WTC11 (cell line): ENCODE data around the gene BLID. TPM values are rescaled to one million over a fixed set of nuclear protein-coding genes. Genes with fewer than 3 reads are reported as not detected.

ENCODE experiments used
- ELF4 ChIP-seq: sonication (generic); formaldehyde crosslinking; IDR thresholded peaks from 2 replicates; pipeline ENCODE4 v1.8.1; 2022; ENCODE audit warnings: low read depth, mild to moderate bottlenecking, moderate library complexity, missing genetic modification reagents
- ETV6 ChIP-seq: sonication (generic); formaldehyde crosslinking; IDR thresholded peaks from 2 replicates; pipeline ENCODE4 v1.8.1; 2022; ENCODE audit warnings: mild to moderate bottlenecking, missing genetic modification reagents
- GRHL2 ChIP-seq: fragments of 250-450 bp; sonication (Bioruptor Pico); IDR thresholded peaks from 2 replicates; pipeline ENCODE4 v1.8.0; 2022; ENCODE audit warnings: mild to moderate bottlenecking, moderate library complexity; ENCODE audit not compliant: insufficient replicate concordance, severe bottlenecking
- JUN ChIP-seq: sonication (generic); formaldehyde crosslinking; IDR thresholded peaks from 2 replicates; pipeline ENCODE4 v1.8.0; 2023; ENCODE audit warnings: mild to moderate bottlenecking, missing genetic modification reagents
- NFE2L1 ChIP-seq: sonication (generic); formaldehyde crosslinking; IDR thresholded peaks from 2 replicates; pipeline ENCODE4 v1.8.1; 2023; ENCODE audit warnings: missing genetic modification reagents
- NR2C2 ChIP-seq: sonication (generic); formaldehyde crosslinking; IDR thresholded peaks from 2 replicates; pipeline ENCODE4 v1.8.0; 2022; ENCODE audit warnings: mild to moderate bottlenecking, missing genetic modification reagents
- PRDM15 ChIP-seq: sonication (generic); formaldehyde crosslinking; IDR thresholded peaks from 2 replicates; pipeline ENCODE4 v1.8.0; 2022; ENCODE audit warnings: missing genetic modification reagents
- RORB ChIP-seq: fragments of 250-450 bp; sonication (Bioruptor Pico); IDR thresholded peaks from 2 replicates; pipeline ENCODE4 v1.9.0; 2021; ENCODE audit warnings: mild to moderate bottlenecking
- TEAD1 ChIP-seq: sonication (generic); formaldehyde crosslinking; IDR thresholded peaks from 2 replicates; pipeline ENCODE4 v1.8.0; 2022; ENCODE audit warnings: mild to moderate bottlenecking, missing genetic modification reagents
- TP53 ChIP-seq: sonication (generic); formaldehyde crosslinking; IDR thresholded peaks from 2 replicates; pipeline ENCODE4 v1.8.1; 2023; ENCODE audit warnings: mild to moderate bottlenecking, missing genetic modification reagents
- total RNA-seq: library from RNA; stranded (reverse); gene quantifications from 3 replicates; pipeline ENCODE4 v1.2.3, GENCODE V29; 2021
- TF ChIP-seq, protein P1 (sequence below): fragments of 250-450 bp; sonication (Bioruptor Pico); IDR thresholded peaks from 2 replicates; pipeline ENCODE4 v2.1.2; 2022; ENCODE audit warnings: mild to moderate bottlenecking, moderate library complexity
- TF ChIP-seq, protein P2 (sequence below): fragments of 250-450 bp; sonication (Bioruptor Pico); IDR thresholded peaks from 2 replicates; pipeline ENCODE4 v1.9.0; 2021; ENCODE audit warnings: mild to moderate bottlenecking, borderline replicate concordance
- TF ChIP-seq, protein P3 (sequence below): sonication (generic); formaldehyde crosslinking; IDR thresholded peaks from 2 replicates; pipeline ENCODE4 v1.8.0; 2023; ENCODE audit warnings: mild to moderate bottlenecking, missing genetic modification reagents
- TF ChIP-seq, protein P4 (sequence below): sonication (generic); formaldehyde crosslinking; IDR thresholded peaks from 2 replicates; pipeline ENCODE4 v1.8.1; 2022; ENCODE audit warnings: low read depth, mild to moderate bottlenecking, moderate library complexity, missing genetic modification reagents, borderline replicate concordance

The BLID gene
- total RNA-seq, 1 experiment from 2014 or later = not detected

DNA sequence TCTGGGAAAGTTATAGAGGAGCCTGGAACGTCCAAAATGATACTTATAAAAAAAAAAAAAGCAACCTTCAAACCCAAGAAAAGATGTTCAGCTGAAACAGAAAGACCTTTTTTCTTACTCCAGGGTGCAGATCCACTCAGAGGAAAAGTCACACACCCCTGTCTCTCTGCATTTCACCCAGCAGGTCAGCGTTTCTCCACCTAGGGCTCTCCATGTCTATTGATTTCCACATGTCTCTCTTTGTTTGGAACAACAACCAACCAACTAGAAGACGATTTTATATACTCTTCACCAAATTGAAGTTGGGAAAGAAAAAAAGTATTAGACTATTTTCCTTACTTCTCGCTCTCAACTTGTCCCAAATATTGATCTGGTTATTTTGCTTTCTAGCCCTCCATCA lies 42.2 kb upstream of the BLID start (continued):
- TF ChIP-seq, protein P1, sequence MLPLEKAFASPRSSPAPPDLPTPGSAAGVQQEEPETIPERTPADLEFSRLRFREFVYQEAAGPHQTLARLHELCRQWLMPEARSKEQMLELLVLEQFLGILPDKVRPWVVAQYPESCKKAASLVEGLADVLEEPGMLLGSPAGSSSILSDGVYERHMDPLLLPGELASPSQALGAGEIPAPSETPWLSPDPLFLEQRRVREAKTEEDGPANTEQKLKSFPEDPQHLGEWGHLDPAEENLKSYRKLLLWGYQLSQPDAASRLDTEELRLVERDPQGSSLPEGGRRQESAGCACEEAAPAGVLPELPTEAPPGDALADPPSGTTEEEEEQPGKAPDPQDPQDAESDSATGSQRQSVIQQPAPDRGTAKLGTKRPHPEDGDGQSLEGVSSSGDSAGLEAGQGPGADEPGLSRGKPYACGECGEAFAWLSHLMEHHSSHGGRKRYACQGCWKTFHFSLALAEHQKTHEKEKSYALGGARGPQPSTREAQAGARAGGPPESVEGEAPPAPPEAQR (CRISPR knock-in tag) = no peak
- no peak for TF ChIP-seq ELF4 (CRISPR knock-in tag)
- no peak for TF ChIP-seq JUN (CRISPR knock-in tag)
- TF ChIP-seq, protein P2, sequence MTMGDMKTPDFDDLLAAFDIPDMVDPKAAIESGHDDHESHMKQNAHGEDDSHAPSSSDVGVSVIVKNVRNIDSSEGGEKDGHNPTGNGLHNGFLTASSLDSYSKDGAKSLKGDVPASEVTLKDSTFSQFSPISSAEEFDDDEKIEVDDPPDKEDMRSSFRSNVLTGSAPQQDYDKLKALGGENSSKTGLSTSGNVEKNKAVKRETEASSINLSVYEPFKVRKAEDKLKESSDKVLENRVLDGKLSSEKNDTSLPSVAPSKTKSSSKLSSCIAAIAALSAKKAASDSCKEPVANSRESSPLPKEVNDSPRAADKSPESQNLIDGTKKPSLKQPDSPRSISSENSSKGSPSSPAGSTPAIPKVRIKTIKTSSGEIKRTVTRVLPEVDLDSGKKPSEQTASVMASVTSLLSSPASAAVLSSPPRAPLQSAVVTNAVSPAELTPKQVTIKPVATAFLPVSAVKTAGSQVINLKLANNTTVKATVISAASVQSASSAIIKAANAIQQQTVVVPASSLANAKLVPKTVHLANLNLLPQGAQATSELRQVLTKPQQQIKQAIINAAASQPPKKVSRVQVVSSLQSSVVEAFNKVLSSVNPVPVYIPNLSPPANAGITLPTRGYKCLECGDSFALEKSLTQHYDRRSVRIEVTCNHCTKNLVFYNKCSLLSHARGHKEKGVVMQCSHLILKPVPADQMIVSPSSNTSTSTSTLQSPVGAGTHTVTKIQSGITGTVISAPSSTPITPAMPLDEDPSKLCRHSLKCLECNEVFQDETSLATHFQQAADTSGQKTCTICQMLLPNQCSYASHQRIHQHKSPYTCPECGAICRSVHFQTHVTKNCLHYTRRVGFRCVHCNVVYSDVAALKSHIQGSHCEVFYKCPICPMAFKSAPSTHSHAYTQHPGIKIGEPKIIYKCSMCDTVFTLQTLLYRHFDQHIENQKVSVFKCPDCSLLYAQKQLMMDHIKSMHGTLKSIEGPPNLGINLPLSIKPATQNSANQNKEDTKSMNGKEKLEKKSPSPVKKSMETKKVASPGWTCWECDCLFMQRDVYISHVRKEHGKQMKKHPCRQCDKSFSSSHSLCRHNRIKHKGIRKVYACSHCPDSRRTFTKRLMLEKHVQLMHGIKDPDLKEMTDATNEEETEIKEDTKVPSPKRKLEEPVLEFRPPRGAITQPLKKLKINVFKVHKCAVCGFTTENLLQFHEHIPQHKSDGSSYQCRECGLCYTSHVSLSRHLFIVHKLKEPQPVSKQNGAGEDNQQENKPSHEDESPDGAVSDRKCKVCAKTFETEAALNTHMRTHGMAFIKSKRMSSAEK (CRISPR knock-in tag) = no peak
- TF ChIP-seq ETV6 (CRISPR knock-in tag) = no peak
- no peak for TF ChIP-seq NR2C2 (CRISPR knock-in tag)
- TF ChIP-seq RORB (CRISPR knock-in tag) = no peak
- TF ChIP-seq NFE2L1 = no peak
- TF ChIP-seq TEAD1 (CRISPR knock-in tag) = no peak
- no peak for TF ChIP-seq TP53 (CRISPR knock-in tag)
- TF ChIP-seq PRDM15 (CRISPR knock-in tag) = no peak
- TF ChIP-seq, protein P3, sequence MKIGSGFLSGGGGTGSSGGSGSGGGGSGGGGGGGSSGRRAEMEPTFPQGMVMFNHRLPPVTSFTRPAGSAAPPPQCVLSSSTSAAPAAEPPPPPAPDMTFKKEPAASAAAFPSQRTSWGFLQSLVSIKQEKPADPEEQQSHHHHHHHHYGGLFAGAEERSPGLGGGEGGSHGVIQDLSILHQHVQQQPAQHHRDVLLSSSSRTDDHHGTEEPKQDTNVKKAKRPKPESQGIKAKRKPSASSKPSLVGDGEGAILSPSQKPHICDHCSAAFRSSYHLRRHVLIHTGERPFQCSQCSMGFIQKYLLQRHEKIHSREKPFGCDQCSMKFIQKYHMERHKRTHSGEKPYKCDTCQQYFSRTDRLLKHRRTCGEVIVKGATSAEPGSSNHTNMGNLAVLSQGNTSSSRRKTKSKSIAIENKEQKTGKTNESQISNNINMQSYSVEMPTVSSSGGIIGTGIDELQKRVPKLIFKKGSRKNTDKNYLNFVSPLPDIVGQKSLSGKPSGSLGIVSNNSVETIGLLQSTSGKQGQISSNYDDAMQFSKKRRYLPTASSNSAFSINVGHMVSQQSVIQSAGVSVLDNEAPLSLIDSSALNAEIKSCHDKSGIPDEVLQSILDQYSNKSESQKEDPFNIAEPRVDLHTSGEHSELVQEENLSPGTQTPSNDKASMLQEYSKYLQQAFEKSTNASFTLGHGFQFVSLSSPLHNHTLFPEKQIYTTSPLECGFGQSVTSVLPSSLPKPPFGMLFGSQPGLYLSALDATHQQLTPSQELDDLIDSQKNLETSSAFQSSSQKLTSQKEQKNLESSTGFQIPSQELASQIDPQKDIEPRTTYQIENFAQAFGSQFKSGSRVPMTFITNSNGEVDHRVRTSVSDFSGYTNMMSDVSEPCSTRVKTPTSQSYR = no peak
- no peak for TF ChIP-seq GRHL2 (CRISPR knock-in tag)
- TF ChIP-seq, protein P4, sequence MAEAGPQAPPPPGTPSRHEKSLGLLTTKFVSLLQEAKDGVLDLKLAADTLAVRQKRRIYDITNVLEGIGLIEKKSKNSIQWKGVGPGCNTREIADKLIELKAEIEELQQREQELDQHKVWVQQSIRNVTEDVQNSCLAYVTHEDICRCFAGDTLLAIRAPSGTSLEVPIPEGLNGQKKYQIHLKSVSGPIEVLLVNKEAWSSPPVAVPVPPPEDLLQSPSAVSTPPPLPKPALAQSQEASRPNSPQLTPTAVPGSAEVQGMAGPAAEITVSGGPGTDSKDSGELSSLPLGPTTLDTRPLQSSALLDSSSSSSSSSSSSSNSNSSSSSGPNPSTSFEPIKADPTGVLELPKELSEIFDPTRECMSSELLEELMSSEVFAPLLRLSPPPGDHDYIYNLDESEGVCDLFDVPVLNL (CRISPR knock-in tag) = no peak
